Measurements from ENCODE around the gene RDH16. TPM values are rescaled to one million over a fixed set of nuclear protein-coding genes. Genes with fewer than 3 reads are reported as not detected.

The RDH16 gene
- total RNA-seq, 1 experiment from 2014 or later = 0.59 TPM

GRCh38 chr12:56994231-56994746, 36.9 kb upstream of the RDH16 start (continued):
- TF ChIP-seq ELF1 (IDR thresholded peaks at IDR 0.05; ENCODE audit: borderline replicate concordance, low read depth) = no peak
- no peak for TF ChIP-seq CTCF (IDR thresholded peaks at IDR 0.05 in 2 of 3, conservative IDR thresholded peaks at IDR 0.05 in 1 of 3; ENCODE audit: borderline replicate concordance in 1 of 3, insufficient read depth in 1 of 3, low read depth in 2 of 3, low read length in 2 of 3)
- TF ChIP-seq CBX3 (IDR thresholded peaks at IDR 0.05; ENCODE audit: low read depth) = no peak
- TF ChIP-seq ATF3 (IDR thresholded peaks at IDR 0.05) = no peak
- no peak for TF ChIP-seq SRF (IDR thresholded peaks at IDR 0.05; ENCODE audit: low read depth)
- TF ChIP-seq EZH2 (IDR thresholded peaks at IDR 0.05) = no peak
- no peak for TF ChIP-seq MAX (IDR thresholded peaks at IDR 0.05)
- no peak for TF ChIP-seq POLR2AphosphoS5 (IDR thresholded peaks at IDR 0.05; ENCODE audit: low read depth, low read length)
- no peak for TF ChIP-seq ZNF274 (IDR thresholded peaks at IDR 0.05; ENCODE audit: low read depth, low read length)

- CTCF ChIA-PET = no interaction called here
Observed at GRCh38 chr12:56993346-56993745, 35.9 kb upstream of the RDH16 start.

More at GRCh38 chr12:56993346-56993745, 35.9 kb upstream of the RDH16 start:
- ATAC-seq = no peak
- no peak overlapping the region for H3K27ac ChIP-seq (ENCODE audit: low read depth, low read length)
- TF ChIP-seq YY1 (IDR thresholded peaks at IDR 0.05; ENCODE audit: extremely low read depth, insufficient replicate concordance, low read depth, low read length) = no peak
- no peak for TF ChIP-seq EGR1 (IDR thresholded peaks at IDR 0.05; ENCODE audit: low read depth)
- no peak for TF ChIP-seq CEBPB (IDR thresholded peaks at IDR 0.05; ENCODE audit: low read depth)
- no peak for TF ChIP-seq CTCF (IDR thresholded peaks at IDR 0.05 in 2 of 3, conservative IDR thresholded peaks at IDR 0.05 in 1 of 3; ENCODE audit: borderline replicate concordance in 1 of 3, insufficient read depth in 1 of 3, low read depth in 2 of 3, low read length in 2 of 3)
- TF ChIP-seq ZFX (IDR thresholded peaks at IDR 0.05) = no peak
- TF ChIP-seq ELF1 (IDR thresholded peaks at IDR 0.05; ENCODE audit: borderline replicate concordance, low read depth) = no peak
- intact Hi-C loops (cut with micrococcal nuclease) = no loop called here
- no peaks in the 10 kb centered on the region for H3K27me3 ChIP-seq (ENCODE audit: insufficient read depth, low read length)
- no peak for DNase-seq (ENCODE audit: low read depth, low spot score)
- no peak overlapping the region for H3K9ac ChIP-seq (ENCODE audit: low read length)
- ChIA-PET POLR2A (no interaction called here), RAD21 (ENCODE audit: low non-redundant PET in 1 of 2, low total read pairs in 2 of 2, uncharacterized antibody in 2 of 2, unreplicated experiment in 2 of 2) (no interaction called here)
- H3K4me2 ChIP-seq (ENCODE audit: low read length) = no peak overlapping the region
- H3K9me2 ChIP-seq (ENCODE audit: insufficient read depth) = no peaks in the 10 kb centered on the region
- H4K20me1 ChIP-seq (ENCODE audit: insufficient read depth) = no peaks in the 10 kb centered on the region
- no TSS peak for BruUV-seq (replicated peaks)
- H3K79me2 ChIP-seq (ENCODE audit: insufficient read depth, low read length) = no peaks in the 10 kb centered on the region
- H3K9me3 ChIP-seq (ENCODE audit: control insufficient read depth in 1 of 2, insufficient read depth in 1 of 2, low read depth in 1 of 2, low read length in 2 of 2) = no peaks in the 10 kb centered on the region
- peaks cover 3 to 4% of the 10 kb centered on the region in 2 experiments; a peak in 1 of 4 replicates for H3K4me1 ChIP-seq (ENCODE audit: control insufficient read depth in 1 of 2, insufficient read depth in 2 of 2, low read length in 2 of 2)
- H3K4me3 ChIP-seq (replicated peaks in 1 of 2; ENCODE audit: low read depth in 1 of 2, low read length in 2 of 2) = no peak overlapping the region
- peaks cover 0 to 2% of the 10 kb centered on the region in 2 experiments; a peak in 1 of 4 replicates for H3K36me3 ChIP-seq (ENCODE audit: control insufficient read depth in 1 of 2, insufficient read depth in 2 of 2, low read length in 2 of 2)
- H2AFZ ChIP-seq (ENCODE audit: low read depth, low read length, poor library complexity, severe bottlenecking) = no peak overlapping the region
